ENCODE results near the gene EFCAB6. TPM values are rescaled to one million over a fixed set of nuclear protein-coding genes. Genes with fewer than 3 reads are reported as not detected.

The EFCAB6 gene
- total RNA-seq, 1 experiment from 2014 or later: not detected

DNA sequence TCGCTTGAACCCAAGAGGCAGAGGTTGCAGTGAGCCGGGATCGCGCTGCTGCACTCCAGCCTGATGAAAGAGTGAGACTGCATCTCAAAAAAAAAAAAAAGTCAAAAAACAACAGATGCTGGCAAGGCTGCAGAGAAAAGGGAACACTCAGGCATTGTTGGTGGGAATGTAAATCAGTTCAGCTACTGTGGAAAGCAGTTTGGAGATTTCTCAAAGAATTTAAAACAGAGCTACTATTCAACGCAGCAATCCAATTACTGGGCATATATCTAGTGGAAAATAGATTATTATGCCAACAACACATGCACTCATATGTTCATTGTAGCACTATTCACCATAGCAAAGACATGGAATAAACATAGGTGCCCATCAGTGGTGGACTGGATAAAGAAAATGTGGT lies 89.7 kb downstream of the EFCAB6 start:
- CTCF ChIA-PET: no interaction called here

DNA sequence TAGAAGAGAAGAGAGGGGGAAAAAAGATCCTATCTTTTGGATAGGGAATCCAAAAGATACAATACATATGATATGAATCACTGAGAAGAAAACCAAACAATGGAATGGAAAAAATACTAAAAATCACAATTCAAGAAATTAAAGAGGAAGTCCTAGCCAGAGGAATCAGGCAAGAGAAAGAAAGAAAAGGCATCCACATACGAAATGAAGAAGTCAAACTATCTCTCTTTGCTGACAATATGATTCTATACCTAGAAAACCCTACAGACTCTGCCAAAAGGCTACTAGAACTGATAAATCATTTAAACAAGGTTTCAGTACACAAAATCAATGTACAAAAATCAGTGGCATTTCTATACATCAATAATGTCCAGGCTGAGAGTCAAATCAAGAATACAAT lies 91.4 kb downstream of the EFCAB6 start:
- no peak for DNase-seq
- no peaks in the 10 kb centered on the region for H3K27me3 ChIP-seq (replicated peaks; ENCODE audit: control insufficient read depth, insufficient read depth, low read length)
- Mint-ChIP-seq H3K4me3 (ENCODE audit: unreplicated experiment) (no peak overlapping the region), H3K36me3 (ENCODE audit: insufficient read depth, unreplicated experiment) (no peaks in the 10 kb centered on the region), H3K27ac (ENCODE audit: unreplicated experiment) (no peak overlapping the region), H3K4me1 (ENCODE audit: low read depth, unreplicated experiment) (no peaks in the 10 kb centered on the region), H3K27me3 (ENCODE audit: insufficient read depth, unreplicated experiment) (peaks cover 14% of the 10 kb centered on the region), H3K9me3 (ENCODE audit: unreplicated experiment) (no peaks in the 10 kb centered on the region)
- TF ChIP-seq, protein P1, sequence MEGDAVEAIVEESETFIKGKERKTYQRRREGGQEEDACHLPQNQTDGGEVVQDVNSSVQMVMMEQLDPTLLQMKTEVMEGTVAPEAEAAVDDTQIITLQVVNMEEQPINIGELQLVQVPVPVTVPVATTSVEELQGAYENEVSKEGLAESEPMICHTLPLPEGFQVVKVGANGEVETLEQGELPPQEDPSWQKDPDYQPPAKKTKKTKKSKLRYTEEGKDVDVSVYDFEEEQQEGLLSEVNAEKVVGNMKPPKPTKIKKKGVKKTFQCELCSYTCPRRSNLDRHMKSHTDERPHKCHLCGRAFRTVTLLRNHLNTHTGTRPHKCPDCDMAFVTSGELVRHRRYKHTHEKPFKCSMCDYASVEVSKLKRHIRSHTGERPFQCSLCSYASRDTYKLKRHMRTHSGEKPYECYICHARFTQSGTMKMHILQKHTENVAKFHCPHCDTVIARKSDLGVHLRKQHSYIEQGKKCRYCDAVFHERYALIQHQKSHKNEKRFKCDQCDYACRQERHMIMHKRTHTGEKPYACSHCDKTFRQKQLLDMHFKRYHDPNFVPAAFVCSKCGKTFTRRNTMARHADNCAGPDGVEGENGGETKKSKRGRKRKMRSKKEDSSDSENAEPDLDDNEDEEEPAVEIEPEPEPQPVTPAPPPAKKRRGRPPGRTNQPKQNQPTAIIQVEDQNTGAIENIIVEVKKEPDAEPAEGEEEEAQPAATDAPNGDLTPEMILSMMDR (IDR thresholded peaks at IDR 0.05; ENCODE audit: insufficient read depth in 1 of 2, low read depth in 1 of 2, low read length in 1 of 2, severe bottlenecking in 1 of 2, unreplicated experiment in 1 of 2): no peak
- intact Hi-C loops (cut with micrococcal nuclease; ENCODE audit: unreplicated experiment): no loop called here
- H3K4me3 ChIP-seq (ENCODE audit: low read depth, low read length): no peak overlapping the region
- no peaks in the 10 kb centered on the region for H3K4me1 ChIP-seq
- no peaks in the 10 kb centered on the region for H3K36me3 ChIP-seq (ENCODE audit: control insufficient read depth, insufficient read depth, low read length)
- H3K9me3 ChIP-seq: 0 out of 2 replicates have a peak, but pooled peaks cover 3% of the 10 kb centered on the region
- CTCF ChIA-PET: interaction anchor here (0.7 kb wide), 1 partner anchor 162 kb away, joined by 3 read pairs; no protein-coding TSS in a partner anchor
- POLR2A ChIA-PET: no interaction called here
- BruUV-seq (replicated peaks): no TSS peak

More for the DNA sequence above, 89.7 kb downstream of the EFCAB6 start:
- Mint-ChIP-seq H3K9me3 (ENCODE audit: unreplicated experiment) (no peaks in the 10 kb centered on the region), H3K27me3 (ENCODE audit: insufficient read depth, unreplicated experiment) (peaks cover 14% of the 10 kb centered on the region), H3K36me3 (ENCODE audit: insufficient read depth, unreplicated experiment) (no peaks in the 10 kb centered on the region), H3K4me3 (ENCODE audit: unreplicated experiment) (no peak overlapping the region), H3K4me1 (ENCODE audit: low read depth, unreplicated experiment) (no peaks in the 10 kb centered on the region), H3K27ac (ENCODE audit: unreplicated experiment) (no peak overlapping the region)
- intact Hi-C loops (cut with micrococcal nuclease; ENCODE audit: unreplicated experiment): no loop called here
- POLR2A ChIA-PET: no interaction called here
- no TSS peak for BruUV-seq (replicated peaks)
- TF ChIP-seq, protein P1 (IDR thresholded peaks at IDR 0.05; ENCODE audit: insufficient read depth in 1 of 2, low read depth in 1 of 2, low read length in 1 of 2, severe bottlenecking in 1 of 2, unreplicated experiment in 1 of 2): no peak
- 0 out of 2 replicates have a peak, but pooled peaks cover 3% of the 10 kb centered on the region for H3K9me3 ChIP-seq
- no peaks in the 10 kb centered on the region for H3K27me3 ChIP-seq (replicated peaks; ENCODE audit: control insufficient read depth, insufficient read depth, low read length)
- no peaks in the 10 kb centered on the region for H3K4me1 ChIP-seq
- no peak overlapping the region for H3K4me3 ChIP-seq (ENCODE audit: low read depth, low read length)
- no peak for DNase-seq
- no peaks in the 10 kb centered on the region for H3K36me3 ChIP-seq (ENCODE audit: control insufficient read depth, insufficient read depth, low read length)

DNA sequence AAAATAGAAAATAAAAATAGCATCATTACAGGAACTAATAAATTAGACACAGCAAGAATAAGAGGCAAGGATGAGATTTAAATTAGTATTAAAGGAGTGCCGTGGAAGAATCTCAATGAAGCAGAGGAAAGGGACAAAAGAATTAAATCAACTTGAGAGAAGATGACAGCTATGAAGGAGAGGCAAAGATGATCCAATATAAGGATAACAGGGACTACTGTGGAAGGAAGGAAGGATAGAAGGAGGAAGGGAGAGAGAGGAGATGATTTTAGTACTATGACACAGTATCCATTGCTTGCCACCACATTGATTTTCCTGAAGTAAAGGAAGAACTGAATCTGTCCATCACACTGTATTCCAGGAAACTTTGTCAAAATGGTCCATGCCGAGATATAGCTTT lies 98.0 kb downstream of the EFCAB6 start:
- CTCF ChIA-PET: no interaction called here

More for the DNA sequence above, 98.0 kb downstream of the EFCAB6 start:
- Mint-ChIP-seq H3K4me1 (ENCODE audit: low read depth, unreplicated experiment) (no peaks in the 10 kb centered on the region), H3K27me3 (ENCODE audit: insufficient read depth, unreplicated experiment) (peaks cover 11% of the 10 kb centered on the region), H3K27ac (ENCODE audit: unreplicated experiment) (no peak overlapping the region), H3K36me3 (ENCODE audit: insufficient read depth, unreplicated experiment) (no peaks in the 10 kb centered on the region), H3K4me3 (ENCODE audit: unreplicated experiment) (no peak overlapping the region), H3K9me3 (ENCODE audit: unreplicated experiment) (peaks cover 6% of the 10 kb centered on the region)
- BruUV-seq (replicated peaks): no TSS peak
- Histone ChIP-seq H3K27me3 (replicated peaks; ENCODE audit: control insufficient read depth, insufficient read depth, low read length) (no peaks in the 10 kb centered on the region), H3K9me3 (no peaks in the 10 kb centered on the region), H3K4me3 (ENCODE audit: low read depth, low read length) (no peak overlapping the region), H3K36me3 (ENCODE audit: control insufficient read depth, insufficient read depth, low read length) (no peaks in the 10 kb centered on the region), H3K4me1 (no peaks in the 10 kb centered on the region)
- POLR2A ChIA-PET: no interaction called here
- TF ChIP-seq, protein P1 (IDR thresholded peaks at IDR 0.05; ENCODE audit: insufficient read depth in 1 of 2, low read depth in 1 of 2, low read length in 1 of 2, severe bottlenecking in 1 of 2, unreplicated experiment in 1 of 2): no peak
- DNase-seq: no peak
- intact Hi-C loops (cut with micrococcal nuclease; ENCODE audit: unreplicated experiment): no loop called here

Measured in Caco-2 (cell line).